Vagina (tissue), 2 donors: ENCODE measurements around the gene MELTF. TPM values are rescaled to one million over a fixed set of nuclear protein-coding genes. Genes with fewer than 3 reads are reported as not detected.

Experiments
- DNase-seq, 2 donors: peaks; one replicate each; pipeline ENCODE4 v3.0.0-alpha.2; 2017; ENCODE audit errors: extremely low spot score in 2 of 2
- H3K27ac ChIP-seq: fragments of 200-600 bp; sonication (generic); one replicate; pipeline ENCODE4 v1.5.1; 2019
- H3K27me3 ChIP-seq: fragments of 200-600 bp; sonication (generic); one replicate; pipeline ENCODE4 v1.5.1; 2019
- H3K36me3 ChIP-seq, 2 donors: fragments of 200-600 bp; sonication (generic); one replicate each; pipeline ENCODE4 v1.5.1; 2017 to 2019
- H3K4me1 ChIP-seq: fragments of 200-600 bp; sonication (generic); one replicate; pipeline ENCODE4 v1.5.1; 2019
- H3K4me3 ChIP-seq, 2 donors: fragments of 200-600 bp; sonication (generic); 1 replicate in 1 of 2; 2 replicates in 1 of 2; pipeline ENCODE4 v1.5.1; 2016 to 2019
- H3K9me3 ChIP-seq: fragments of 200-600 bp; sonication (generic); one replicate; pipeline ENCODE4 v1.5.1; 2019
- POLR2A ChIP-seq, 2 donors: fragments of 450-650 bp; IDR thresholded peaks; one replicate each; pipeline ENCODE4 v1.6.1; 2017; ENCODE audit warnings: antibody characterized with exemption in 2 of 2, mild to moderate bottlenecking in 2 of 2, moderate library complexity in 2 of 2
- POLR2AphosphoS5 ChIP-seq, 2 donors: sonication (generic); formaldehyde crosslinking; IDR thresholded peaks; one replicate each; pipeline ENCODE4 v1.9.0; 2017; ENCODE audit warnings: antibody characterized with exemption in 2 of 2, mild to moderate bottlenecking in 2 of 2, low read depth in 1 of 2; ENCODE audit not compliant: insufficient read depth in 1 of 2
- intact Hi-C: fragments of 100-400 bp; cut with DNase I; formaldehyde crosslinking; loops from one replicate; pipeline ENCODE4 v1.15.1; 2023
- total RNA-seq: library from RNA; depleted of rRNA; stranded (reverse); fragments of >200 nt; gene quantifications from one replicate; pipeline ENCODE4 v1.2.3, GENCODE V29; 2016
- TF ChIP-seq, protein P1 (sequence below), 3 experiments: fragments of 450-650 bp in 2 of 3; fragments of 200-600 bp in 1 of 3; sonication (generic) in 1 of 3; IDR thresholded peaks; one replicate each; pipeline ENCODE4 v1.5.1; 2017 to 2019; ENCODE audit warnings: antibody characterized with exemption in 3 of 3, mild to moderate bottlenecking in 2 of 3, moderate library complexity in 2 of 3

MELTF gene
- total RNA-seq, 1 donor from 2014 or later: 23.6 TPM

DNA sequence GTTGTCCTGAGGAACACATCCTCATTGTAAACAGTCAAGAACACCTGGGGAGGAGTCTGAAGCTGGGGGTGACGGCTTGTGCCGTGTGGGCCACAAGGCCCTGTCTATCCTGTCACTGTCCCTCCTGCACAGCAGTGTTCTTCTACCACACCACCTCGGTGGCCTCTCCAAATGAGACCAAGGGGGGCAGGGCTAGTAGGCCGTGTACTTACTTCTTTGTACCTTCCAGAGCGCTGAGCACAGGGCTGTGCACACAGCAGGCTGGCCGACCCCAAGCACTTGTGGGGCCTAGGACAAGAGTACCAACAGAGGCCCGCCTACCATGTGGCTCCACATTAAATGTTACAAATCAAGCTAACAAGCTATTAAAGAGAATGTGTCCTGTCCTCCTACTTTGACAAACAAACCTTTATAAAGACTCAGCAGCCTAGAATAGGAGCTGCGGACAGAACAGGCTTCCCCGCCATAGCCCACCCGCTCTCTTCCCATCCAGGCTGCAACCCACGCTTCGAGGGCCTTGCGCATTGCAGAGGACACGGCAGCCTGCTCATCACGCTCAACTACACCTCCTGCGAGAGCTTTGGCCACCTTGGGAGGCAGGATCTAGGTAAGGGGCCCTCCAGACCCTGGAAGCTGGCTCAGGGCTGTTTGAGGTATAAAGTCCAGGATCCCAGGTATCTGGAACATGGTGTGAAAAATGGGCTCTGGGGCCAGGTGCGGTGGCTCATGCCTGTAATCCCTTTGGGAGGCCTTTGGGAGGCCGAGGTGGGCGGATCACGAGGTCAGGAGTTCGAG lies 30.5 kb downstream of the MELTF start:
- Histone ChIP-seq H3K27me3 (no peaks in the 10 kb centered on the region), H3K4me1 (peaks cover 13% of the 10 kb centered on the region), H3K4me3 (no peak overlapping the region), H3K9me3 (no peaks in the 10 kb centered on the region), H3K36me3 (no peaks in the 10 kb centered on the region), H3K27ac (no peak overlapping the region)
- no peak for DNase-seq
- TF ChIP-seq, protein P1, sequence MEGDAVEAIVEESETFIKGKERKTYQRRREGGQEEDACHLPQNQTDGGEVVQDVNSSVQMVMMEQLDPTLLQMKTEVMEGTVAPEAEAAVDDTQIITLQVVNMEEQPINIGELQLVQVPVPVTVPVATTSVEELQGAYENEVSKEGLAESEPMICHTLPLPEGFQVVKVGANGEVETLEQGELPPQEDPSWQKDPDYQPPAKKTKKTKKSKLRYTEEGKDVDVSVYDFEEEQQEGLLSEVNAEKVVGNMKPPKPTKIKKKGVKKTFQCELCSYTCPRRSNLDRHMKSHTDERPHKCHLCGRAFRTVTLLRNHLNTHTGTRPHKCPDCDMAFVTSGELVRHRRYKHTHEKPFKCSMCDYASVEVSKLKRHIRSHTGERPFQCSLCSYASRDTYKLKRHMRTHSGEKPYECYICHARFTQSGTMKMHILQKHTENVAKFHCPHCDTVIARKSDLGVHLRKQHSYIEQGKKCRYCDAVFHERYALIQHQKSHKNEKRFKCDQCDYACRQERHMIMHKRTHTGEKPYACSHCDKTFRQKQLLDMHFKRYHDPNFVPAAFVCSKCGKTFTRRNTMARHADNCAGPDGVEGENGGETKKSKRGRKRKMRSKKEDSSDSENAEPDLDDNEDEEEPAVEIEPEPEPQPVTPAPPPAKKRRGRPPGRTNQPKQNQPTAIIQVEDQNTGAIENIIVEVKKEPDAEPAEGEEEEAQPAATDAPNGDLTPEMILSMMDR (IDR thresholded peaks at IDR 0.05): no peak
- TF ChIP-seq POLR2A (IDR thresholded peaks at IDR 0.05): no peak
- TF ChIP-seq POLR2AphosphoS5 (IDR thresholded peaks at IDR 0.05; ENCODE audit: insufficient read depth in 1 of 2, low read depth in 1 of 2): no peak
- intact Hi-C loops: no loop called here

DNA sequence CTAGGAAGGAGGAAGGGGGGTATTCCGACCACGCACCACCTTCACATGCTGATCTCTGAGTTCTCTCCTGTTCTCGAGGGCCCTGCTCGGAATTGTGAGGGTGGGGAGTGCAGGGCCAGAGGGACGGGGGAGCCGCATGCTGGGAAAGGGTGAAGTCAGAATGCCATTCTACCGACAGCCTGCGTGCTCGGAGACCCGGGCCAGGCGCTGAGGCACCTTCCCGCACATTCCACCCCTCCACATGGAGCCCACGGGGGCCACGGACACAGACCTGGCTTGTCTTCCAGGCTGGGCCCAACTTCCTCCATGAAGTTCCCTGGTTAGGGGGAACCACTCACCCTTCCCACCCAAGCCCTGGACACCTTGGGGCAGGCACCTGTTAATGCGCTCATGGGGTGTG lies 32.3 kb downstream of the MELTF start:
- Histone ChIP-seq H3K4me3 (no peak overlapping the region), H3K4me1 (peaks cover 2% of the 10 kb centered on the region), H3K36me3 (no peaks in the 10 kb centered on the region), H3K27ac (no peak overlapping the region), H3K9me3 (no peaks in the 10 kb centered on the region), H3K27me3 (no peaks in the 10 kb centered on the region)
- TF ChIP-seq POLR2A (IDR thresholded peaks at IDR 0.05): no peak
- no peak for TF ChIP-seq POLR2AphosphoS5 (IDR thresholded peaks at IDR 0.05; ENCODE audit: insufficient read depth in 1 of 2, low read depth in 1 of 2)
- intact Hi-C loops: no loop called here
- no peak for DNase-seq

DNA sequence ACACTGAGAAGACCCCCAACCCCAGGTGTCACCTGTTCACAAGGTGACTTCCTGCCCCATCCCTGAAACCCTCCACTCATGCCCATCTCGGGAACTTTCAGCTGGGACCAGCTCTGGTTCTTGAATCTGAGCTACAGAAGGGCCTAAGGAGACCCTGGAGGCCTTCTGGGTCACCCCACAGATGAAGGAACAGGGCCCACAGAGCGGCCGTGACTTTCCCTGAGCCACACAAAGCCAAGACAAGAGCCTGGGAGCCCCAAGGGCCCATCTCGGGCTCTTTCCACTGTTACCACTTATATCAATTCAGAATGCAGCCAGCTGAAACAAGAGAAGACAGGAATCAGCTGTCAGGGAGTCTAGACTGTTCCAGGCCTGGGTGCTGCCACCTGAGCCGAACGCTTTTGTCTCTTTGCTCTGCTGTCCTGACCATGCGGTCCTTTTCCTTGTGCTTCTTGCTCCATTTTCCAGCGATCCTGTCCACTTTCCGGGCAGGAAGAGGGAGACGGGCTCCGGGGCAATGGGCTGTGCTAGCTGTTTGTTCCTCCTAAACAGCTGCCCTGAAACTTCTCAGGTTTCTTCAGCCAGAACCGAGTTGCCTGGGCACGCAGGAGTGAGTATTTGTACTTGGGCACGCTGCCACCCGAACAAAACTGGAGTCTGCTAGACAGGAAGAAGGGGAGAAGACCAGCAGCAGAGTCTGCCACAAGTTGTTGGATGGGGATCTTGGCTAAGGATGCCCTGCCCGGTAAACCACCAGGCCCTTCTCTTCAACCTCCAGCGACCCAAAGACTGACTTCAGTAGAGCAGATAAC lies 33.0 kb downstream of the MELTF start:
- intact Hi-C loops: no loop called here
- Histone ChIP-seq H3K4me1 (no peaks in the 10 kb centered on the region), H3K27me3 (no peaks in the 10 kb centered on the region), H3K36me3 (no peaks in the 10 kb centered on the region), H3K27ac (peak overlapping the region; percentile 53), H3K4me3 (no peak overlapping the region), H3K9me3 (no peaks in the 10 kb centered on the region)
- TF ChIP-seq, protein P1 (IDR thresholded peaks at IDR 0.05): no peak
- TF ChIP-seq POLR2A (IDR thresholded peaks at IDR 0.05) (no peak), POLR2AphosphoS5 (IDR thresholded peaks at IDR 0.05; ENCODE audit: insufficient read depth in 1 of 2, low read depth in 1 of 2) (no peak)
- no peak for DNase-seq

DNA sequence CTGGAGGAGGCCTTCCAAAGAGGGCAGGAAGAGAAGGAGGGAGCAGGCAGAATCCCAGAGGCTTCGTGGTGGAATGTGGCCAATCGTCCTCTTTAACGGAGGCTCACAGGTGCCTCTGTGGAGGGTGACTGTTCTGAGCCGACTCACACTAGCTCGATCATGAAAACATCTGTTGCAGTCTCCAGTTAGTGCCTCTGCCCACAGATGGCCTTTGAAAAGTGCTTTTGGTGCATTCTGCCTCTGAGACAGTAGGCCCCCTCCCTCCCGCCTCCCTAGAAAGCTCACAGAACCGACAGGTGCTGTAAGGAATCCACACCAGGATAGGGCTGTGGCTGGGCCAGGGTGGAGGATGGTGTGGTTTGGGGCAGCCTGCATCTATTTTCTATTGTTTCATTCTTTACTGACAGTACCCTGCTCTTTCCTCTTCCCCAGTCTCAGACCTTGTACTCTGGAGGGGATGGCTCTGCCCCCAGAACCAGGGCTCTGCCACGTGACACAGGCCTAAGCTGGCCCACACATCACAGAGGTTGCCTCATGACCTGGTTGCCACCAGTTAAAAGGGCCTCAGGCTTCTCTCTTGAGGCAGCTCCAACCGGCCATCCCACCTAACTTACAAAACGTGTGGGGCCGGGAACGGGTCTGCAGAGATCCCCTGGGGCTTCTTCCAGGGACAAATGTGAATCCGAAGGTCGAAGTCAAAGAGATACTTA lies 33.8 kb downstream of the MELTF start:
- H3K4me3 ChIP-seq: no peak overlapping the region
- H3K9me3 ChIP-seq: no peaks in the 10 kb centered on the region
- intact Hi-C loops: no loop called here
- peak overlapping the region; percentile 53 for H3K27ac ChIP-seq
- no peak for DNase-seq
- no peaks in the 10 kb centered on the region for H3K27me3 ChIP-seq
- TF ChIP-seq, protein P1 (IDR thresholded peaks at IDR 0.05): no peak
- no peak for TF ChIP-seq POLR2AphosphoS5 (IDR thresholded peaks at IDR 0.05; ENCODE audit: insufficient read depth in 1 of 2, low read depth in 1 of 2)
- TF ChIP-seq POLR2A (IDR thresholded peaks at IDR 0.05): no peak
- no peaks in the 10 kb centered on the region for H3K36me3 ChIP-seq
- no peaks in the 10 kb centered on the region for H3K4me1 ChIP-seq

DNA sequence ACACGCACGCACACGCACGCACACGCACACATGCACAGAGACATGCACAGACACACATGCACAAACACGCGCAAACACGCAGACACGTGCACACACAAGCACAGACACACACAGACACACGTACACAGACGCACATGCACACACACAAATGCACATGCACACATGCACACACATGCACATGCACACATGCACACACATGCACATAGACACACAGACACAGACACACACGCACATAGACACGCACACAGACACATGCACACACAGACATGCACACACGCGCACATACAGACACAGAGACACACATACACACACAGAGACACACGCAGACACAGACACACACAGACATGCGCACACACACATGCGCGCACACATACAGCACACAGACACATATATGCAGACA lies 34.6 kb downstream of the MELTF start:
- no peak overlapping the region for H3K27ac ChIP-seq
- H3K9me3 ChIP-seq: no peaks in the 10 kb centered on the region
- no peak overlapping the region for H3K4me3 ChIP-seq
- no peaks in the 10 kb centered on the region for H3K4me1 ChIP-seq
- no peak for DNase-seq
- H3K27me3 ChIP-seq: no peaks in the 10 kb centered on the region
- no peaks in the 10 kb centered on the region for H3K36me3 ChIP-seq
- intact Hi-C loops: no loop called here
- TF ChIP-seq, protein P1 (IDR thresholded peaks at IDR 0.05): no peak
- TF ChIP-seq POLR2AphosphoS5 (IDR thresholded peaks at IDR 0.05; ENCODE audit: insufficient read depth in 1 of 2, low read depth in 1 of 2) (no peak), POLR2A (IDR thresholded peaks at IDR 0.05) (no peak)
